ENCODE results near the gene DAO. TPM values are rescaled to one million over a fixed set of nuclear protein-coding genes. Genes with fewer than 3 reads are reported as not detected.

Gene DAO
- total RNA-seq, 1 donor from 2014 or later = not detected

DNA sequence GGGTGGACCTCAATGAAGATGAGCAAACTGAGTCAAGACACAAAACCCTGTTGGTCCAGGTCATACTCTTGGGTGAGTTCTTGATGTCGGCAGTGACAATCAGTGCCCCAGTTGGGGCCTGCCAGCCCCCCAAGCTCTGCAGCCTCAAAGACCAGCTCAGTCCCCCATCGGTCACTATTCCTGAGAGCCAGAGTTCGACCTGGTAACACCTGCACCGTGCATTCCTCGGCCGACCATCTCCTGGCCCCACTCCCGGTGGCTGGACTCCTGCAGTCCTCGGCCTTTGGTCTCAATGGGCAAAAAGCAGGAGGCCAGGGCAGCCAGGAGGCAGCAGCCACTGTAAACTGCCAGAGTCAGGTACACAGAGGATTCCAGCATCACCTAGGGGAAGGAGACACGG, 32.5 kb downstream of the DAO start:
- no peaks in the 10 kb centered on the region for H3K27me3 Mint-ChIP-seq (ENCODE audit: low read depth)
- no peaks in the 10 kb centered on the region for H3K36me3 Mint-ChIP-seq (ENCODE audit: low read depth)
- peaks cover 23% of the 10 kb centered on the region for H3K4me1 Mint-ChIP-seq (ENCODE audit: low read depth)
- no peak for TF ChIP-seq CTCF (IDR thresholded peaks at IDR 0.05)
- no peaks in the 10 kb centered on the region for H3K9me3 Mint-ChIP-seq (ENCODE audit: low read depth)
- no peak overlapping the region for H3K27ac Mint-ChIP-seq (ENCODE audit: unreplicated experiment)
- DNase-seq (ENCODE audit: low spot score) = no peak
- H3K4me3 Mint-ChIP-seq (ENCODE audit: unreplicated experiment) = no peak overlapping the region

GRCh38 chr12:108914121-108914531, 34.2 kb downstream of the DAO start:
- no peaks in the 10 kb centered on the region for H3K9me3 Mint-ChIP-seq (ENCODE audit: low read depth)
- no peak overlapping the region for H3K27ac Mint-ChIP-seq (ENCODE audit: unreplicated experiment)
- no peaks in the 10 kb centered on the region for H3K36me3 Mint-ChIP-seq (ENCODE audit: low read depth)
- TF ChIP-seq CTCF (IDR thresholded peaks at IDR 0.05) = no peak
- H3K27me3 Mint-ChIP-seq (ENCODE audit: low read depth) = no peaks in the 10 kb centered on the region
- no peak overlapping the region for H3K4me3 Mint-ChIP-seq (ENCODE audit: unreplicated experiment)
- peaks cover 19% of the 10 kb centered on the region for H3K4me1 Mint-ChIP-seq (ENCODE audit: low read depth)
- no peak for DNase-seq (ENCODE audit: low spot score)

DNA sequence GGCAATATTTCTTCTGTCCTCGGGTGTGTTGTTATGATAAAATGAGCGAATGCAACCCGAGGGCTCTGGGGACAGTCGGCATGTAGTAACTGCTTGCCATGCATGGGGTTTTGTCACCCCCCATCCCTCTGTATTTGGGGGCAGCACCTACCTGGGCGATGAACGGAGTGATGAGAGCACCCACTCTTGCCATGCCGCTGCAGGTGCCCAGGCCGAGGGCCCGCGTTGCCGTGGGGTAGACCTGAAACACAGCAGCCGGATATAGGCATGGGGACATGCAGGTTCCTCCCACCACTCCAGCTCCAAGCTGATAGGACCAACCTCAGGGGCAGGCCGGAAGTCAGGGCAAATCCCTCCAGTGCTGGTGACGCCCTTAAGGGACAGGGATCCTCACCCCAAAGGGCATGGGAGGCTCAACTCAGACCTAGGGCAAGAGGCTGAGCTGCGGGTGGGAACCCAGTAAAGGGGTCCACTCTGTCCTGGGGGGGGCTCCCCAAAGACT, 35.8 kb downstream of the DAO start:
- DNase-seq (ENCODE audit: low spot score) = no peak
- no peak for TF ChIP-seq CTCF (IDR thresholded peaks at IDR 0.05)
- no peak overlapping the region for H3K4me3 Mint-ChIP-seq (ENCODE audit: unreplicated experiment)
- no peaks in the 10 kb centered on the region for H3K27me3 Mint-ChIP-seq (ENCODE audit: low read depth)
- peaks cover 5% of the 10 kb centered on the region for H3K9me3 Mint-ChIP-seq (ENCODE audit: low read depth)
- H3K4me1 Mint-ChIP-seq (ENCODE audit: low read depth) = peaks cover 19% of the 10 kb centered on the region
- H3K27ac Mint-ChIP-seq (ENCODE audit: unreplicated experiment) = no peak overlapping the region
- no peaks in the 10 kb centered on the region for H3K36me3 Mint-ChIP-seq (ENCODE audit: low read depth)

GRCh38 chr12:108916336-108916735, 36.4 kb downstream of the DAO start:
- DNase-seq (ENCODE audit: low spot score) = no peak
- peaks cover 5% of the 10 kb centered on the region for H3K9me3 Mint-ChIP-seq (ENCODE audit: low read depth)
- H3K36me3 Mint-ChIP-seq (ENCODE audit: low read depth) = no peaks in the 10 kb centered on the region
- peaks cover 3% of the 10 kb centered on the region for H3K27me3 Mint-ChIP-seq (ENCODE audit: low read depth)
- no peak overlapping the region for H3K4me3 Mint-ChIP-seq (ENCODE audit: unreplicated experiment)
- no peak overlapping the region for H3K27ac Mint-ChIP-seq (ENCODE audit: unreplicated experiment)
- TF ChIP-seq CTCF (IDR thresholded peaks at IDR 0.05) = no peak
- H3K4me1 Mint-ChIP-seq (ENCODE audit: low read depth) = peaks cover 19% of the 10 kb centered on the region

DNA sequence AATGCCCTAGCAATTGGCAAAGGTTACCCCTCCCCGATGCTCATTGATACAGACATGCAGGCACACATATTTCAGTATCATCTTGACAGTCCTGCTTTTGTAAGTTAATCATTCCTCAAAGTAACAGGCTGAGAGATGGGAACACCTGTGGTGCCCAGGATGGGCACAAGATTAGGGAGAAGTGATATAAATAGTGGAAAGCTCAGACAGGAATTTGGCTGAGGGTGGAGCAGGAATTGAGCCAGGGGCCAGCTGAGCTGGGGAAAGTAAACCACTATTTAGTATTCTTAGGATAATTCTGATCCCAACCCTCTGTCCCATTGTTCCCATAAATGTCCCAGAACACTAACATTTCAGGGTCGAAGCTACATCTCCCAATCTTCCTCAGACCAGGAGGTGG, 38.3 kb downstream of the DAO start:
- H3K36me3 Mint-ChIP-seq (ENCODE audit: low read depth) = no peaks in the 10 kb centered on the region
- DNase-seq (ENCODE audit: low spot score) = no peak
- no peak for TF ChIP-seq CTCF (IDR thresholded peaks at IDR 0.05)
- peaks cover 5% of the 10 kb centered on the region for H3K9me3 Mint-ChIP-seq (ENCODE audit: low read depth)
- H3K27ac Mint-ChIP-seq (ENCODE audit: unreplicated experiment) = no peak overlapping the region
- H3K4me1 Mint-ChIP-seq (ENCODE audit: low read depth) = peaks cover 19% of the 10 kb centered on the region
- H3K27me3 Mint-ChIP-seq (ENCODE audit: low read depth) = peaks cover 6% of the 10 kb centered on the region
- H3K4me3 Mint-ChIP-seq (ENCODE audit: unreplicated experiment) = no peak overlapping the region

Data from chondrocyte (in vitro differentiated cells).